Mucosa of gallbladder (tissue), 1 donor: Measurements from ENCODE around the gene BRPF1. TPM values are rescaled to one million over a fixed set of nuclear protein-coding genes. Genes with fewer than 3 reads are reported as not detected.

Experiments used
- DNase-seq: peaks from one replicate; pipeline ENCODE4 v3.0.0-alpha.2; 2020; ENCODE audit warnings: low spot score
- total RNA-seq: library from RNA; stranded (reverse); gene quantifications from one replicate; pipeline ENCODE4 v1.2.1, GENCODE V29; 2021
- donor health status: DM: no; HTN: no; CAD: no.

BRPF1 gene, protein sequence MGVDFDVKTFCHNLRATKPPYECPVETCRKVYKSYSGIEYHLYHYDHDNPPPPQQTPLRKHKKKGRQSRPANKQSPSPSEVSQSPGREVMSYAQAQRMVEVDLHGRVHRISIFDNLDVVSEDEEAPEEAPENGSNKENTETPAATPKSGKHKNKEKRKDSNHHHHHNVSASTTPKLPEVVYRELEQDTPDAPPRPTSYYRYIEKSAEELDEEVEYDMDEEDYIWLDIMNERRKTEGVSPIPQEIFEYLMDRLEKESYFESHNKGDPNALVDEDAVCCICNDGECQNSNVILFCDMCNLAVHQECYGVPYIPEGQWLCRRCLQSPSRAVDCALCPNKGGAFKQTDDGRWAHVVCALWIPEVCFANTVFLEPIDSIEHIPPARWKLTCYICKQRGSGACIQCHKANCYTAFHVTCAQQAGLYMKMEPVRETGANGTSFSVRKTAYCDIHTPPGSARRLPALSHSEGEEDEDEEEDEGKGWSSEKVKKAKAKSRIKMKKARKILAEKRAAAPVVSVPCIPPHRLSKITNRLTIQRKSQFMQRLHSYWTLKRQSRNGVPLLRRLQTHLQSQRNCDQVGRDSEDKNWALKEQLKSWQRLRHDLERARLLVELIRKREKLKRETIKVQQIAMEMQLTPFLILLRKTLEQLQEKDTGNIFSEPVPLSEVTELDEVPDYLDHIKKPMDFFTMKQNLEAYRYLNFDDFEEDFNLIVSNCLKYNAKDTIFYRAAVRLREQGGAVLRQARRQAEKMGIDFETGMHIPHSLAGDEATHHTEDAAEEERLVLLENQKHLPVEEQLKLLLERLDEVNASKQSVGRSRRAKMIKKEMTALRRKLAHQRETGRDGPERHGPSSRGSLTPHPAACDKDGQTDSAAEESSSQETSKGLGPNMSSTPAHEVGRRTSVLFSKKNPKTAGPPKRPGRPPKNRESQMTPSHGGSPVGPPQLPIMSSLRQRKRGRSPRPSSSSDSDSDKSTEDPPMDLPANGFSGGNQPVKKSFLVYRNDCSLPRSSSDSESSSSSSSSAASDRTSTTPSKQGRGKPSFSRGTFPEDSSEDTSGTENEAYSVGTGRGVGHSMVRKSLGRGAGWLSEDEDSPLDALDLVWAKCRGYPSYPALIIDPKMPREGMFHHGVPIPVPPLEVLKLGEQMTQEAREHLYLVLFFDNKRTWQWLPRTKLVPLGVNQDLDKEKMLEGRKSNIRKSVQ (N-terminal part only)
- 17.3 TPM for total RNA-seq

DNA sequence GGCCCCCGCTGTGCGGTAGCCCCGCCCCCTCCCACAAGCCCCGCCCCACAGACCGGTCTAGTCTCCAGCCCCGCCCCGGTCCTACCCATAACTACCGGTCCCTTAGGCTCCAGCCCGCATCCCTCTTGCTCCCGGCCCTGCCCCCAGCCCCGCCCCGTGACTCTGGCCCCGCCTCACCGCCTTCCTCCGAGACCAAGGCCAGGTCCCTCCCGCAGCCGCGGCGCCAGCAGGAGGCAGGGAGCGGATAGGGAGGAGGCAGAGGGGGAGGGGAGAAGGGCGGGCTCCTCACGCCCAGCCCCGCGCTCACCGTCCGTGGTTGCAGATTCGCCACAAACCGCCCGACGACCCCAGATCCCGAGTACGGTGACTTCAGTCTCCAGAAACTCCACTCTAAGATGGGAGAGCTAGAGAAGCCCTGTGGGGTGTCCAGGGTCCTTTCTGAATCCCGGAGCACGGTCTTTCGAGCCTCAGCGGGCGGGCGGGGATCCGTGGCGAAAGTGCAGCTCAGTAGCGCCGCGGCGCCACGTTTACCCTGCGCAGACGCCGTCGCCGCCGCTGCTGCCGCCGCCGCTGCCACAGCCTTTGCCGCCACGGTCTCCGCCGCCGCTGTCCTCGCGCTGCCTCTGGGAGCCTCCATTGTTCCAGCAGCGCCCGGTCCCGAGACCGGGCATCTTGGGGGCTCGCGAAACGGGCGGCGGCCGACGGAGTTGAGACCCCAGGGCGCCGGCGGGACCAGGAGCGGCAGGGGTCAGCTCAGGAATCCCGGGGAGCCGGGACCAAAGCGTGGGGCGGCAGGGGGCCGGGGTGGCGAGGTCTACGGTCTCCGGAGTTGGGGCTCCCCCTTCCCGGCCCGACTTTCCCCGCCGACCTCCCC lies at the start of gene BRPF1:
TSS of gene BRPF1 (plus strand) at position 530 of the 874 bp plus-strand sequence. CDS start 2,406 bp downstream, outside the sequence.
- DNase-seq: peak; percentile 100

DNA sequence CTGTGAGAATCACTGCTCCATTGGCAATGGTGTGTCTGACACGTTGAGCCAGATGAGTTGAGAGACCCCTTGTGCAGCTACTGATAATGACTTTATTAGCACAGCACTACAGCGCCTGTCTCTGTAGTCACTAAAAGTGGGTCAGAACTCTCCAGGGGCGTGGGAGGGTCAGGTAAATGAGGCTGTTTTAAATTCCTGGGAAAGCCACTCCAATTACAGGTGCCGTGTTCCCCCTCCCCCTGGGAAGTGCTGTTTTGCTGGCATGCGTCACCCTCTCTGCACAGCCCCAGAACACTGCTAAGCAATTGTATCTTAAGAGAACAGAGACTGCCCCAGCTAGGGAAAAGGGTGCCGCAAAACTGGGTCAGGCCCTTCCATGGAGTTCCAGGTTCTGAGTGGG lies 49.4 kb upstream of the BRPF1 start:
- no peak for DNase-seq

DNA sequence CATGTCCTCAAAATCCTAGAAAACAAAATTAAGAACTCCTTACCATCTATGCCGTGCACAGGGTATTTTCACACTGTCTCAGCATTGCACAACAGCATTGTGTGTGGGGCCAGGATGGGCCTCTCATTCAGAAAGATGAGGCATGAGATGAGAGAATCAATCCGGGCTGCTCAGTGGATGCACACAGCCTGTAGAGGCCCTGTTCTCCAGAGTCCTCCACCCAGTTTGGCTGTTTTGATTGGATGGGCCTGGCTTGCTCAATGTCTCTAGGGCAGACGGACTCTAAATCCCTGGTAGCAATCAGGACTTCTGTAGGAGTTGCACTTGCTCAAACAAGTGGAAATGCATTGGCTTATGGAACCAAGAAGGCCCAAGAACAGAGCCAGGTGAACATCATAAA lies 48.1 kb upstream of the BRPF1 start:
- no peak for DNase-seq

DNA sequence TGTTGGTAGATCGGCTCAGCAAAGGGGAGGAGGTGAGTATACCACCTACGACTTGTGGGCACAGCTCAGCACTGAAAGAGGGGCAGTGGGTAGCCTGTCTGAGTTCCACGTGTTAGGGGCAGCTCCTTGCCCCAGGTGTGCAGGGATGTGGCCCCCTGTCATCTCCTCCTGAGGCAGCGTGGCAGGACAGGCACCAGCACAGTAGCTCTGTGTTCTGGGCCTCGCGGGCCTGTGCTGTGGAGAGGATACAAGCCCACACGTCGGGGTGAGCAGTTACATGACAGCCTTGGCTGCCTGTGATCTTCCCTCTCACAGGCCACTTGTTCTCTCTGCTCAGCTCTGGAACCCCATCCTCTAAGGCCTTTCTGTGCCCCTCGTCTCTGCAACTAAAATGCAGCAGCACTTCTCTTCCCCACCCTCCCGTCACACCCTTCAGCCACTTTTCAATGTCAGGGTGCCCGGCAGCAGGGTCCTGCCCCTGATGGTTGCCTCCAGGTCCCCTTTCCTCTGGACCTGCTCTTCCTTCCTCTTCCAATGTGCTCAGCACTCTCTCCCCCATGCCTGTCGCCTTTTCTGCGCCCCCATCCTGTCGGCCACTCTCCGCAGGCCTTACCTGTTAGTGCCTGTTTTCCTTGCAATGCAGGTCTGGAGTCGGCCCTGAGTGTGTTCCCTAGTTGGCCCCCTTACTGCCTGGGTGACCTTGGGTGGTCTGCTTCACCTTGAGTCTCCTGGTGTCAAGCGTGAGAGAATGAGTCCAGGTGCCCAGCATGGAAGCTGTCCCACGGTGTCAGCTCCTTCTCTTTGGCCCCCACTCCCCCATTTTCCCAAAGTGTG lies 46.1 kb upstream of the BRPF1 start:
- DNase-seq: no peak

DNA sequence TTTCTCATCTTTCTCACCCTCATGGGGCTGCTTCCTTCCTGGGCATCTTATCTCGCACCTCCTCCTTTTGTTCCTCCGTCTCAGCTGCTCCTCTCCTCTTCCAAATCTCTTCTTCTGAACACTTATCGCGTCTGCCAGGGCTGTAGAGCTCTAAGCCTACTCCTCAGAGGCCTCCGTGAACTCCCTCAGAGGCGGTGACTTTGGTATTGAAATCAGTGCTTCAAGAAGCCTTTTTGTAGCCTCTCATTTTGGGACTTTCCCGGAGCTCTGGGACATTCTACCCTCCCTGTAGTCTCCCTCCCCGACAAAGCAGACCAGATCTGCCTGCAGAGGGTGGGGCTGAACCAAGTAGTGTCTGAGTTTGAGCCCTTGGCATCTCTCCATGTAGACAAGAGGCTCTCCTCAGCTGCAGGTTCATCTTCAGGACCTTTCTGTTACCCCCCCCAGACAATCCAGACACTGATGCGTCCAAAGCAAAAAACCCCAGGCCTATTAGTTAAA lies 45.4 kb upstream of the BRPF1 start:
- no peak for DNase-seq

DNA sequence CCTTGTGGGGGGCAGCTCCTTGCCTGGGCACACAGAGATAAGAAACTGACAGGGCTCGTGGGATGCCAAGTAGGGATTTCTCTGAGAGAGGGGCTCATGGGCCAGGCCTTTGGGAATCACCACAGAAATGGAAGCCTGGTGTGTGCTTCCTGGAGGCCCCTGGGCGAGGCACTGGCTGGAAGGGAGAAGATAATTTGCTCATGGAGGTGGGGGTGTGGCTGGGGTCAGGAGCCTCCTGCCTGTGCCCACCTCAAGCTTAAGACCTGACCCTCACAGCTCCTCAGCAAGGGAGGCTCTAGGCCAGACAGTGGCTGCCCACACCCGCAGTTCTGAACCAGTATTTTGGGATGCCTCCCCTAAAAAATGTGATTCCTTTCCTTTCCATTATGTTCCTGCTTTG lies 44.8 kb upstream of the BRPF1 start:
- DNase-seq: no peak

DNA sequence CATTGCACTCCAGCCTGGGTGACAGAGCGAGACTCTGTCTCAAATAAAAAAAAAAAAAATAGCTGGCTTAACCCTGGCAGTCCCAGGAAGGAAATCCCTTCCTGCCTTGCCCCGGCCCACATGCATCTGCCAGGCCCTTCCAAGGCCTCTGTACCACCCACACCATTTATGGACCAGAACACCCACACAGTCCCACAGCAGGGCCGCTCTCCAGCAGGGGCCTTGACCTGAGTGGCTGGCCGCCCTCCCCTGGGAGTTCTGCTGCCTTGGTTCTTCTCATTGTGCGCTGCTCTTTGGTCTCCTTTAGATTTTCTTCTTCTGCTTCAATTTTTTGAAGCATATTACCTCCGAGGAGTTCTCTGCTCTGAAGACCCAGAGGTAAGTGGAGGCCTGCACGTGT lies 44.0 kb upstream of the BRPF1 start:
- no peak for DNase-seq

DNA sequence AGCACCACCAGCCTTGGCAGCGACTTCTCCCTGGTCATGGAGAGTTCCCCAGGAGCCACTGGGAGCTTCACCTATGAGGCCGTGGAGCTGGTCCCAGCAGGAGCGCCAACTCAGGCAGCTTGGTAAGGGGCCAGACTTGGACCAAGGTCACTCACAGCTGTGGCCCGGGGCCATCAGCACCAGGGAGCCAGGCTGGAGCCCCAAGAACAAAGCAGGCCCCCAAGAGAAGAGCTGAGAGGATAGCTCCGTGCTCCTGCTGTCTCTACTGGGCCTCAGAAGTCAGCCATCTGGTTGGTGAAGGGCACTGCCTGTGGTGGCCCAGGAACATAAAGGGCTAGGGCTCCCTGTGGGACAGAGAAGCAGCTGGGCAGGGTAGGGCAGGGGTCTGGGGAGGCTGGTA lies 42.6 kb upstream of the BRPF1 start:
- no peak for DNase-seq

DNA sequence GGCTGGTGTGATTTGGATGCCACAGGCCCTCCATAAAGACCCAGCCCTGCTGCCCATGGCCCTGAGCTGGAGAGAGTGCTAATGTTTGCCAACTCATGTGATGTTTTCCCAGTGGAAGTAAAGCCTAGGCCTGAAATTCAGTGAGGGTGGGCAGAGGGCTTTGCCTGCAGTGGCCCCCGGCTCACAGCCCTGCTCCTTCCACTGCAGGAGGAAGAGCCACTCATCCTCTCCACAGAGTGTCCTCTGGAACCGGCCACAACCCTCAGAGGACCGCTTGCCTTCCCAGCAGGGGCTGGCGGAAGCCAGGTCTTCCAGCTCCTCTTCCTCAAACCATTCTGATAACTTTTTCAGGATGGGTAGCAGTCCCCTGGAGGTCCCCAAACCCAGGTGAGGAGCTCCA lies 41.8 kb upstream of the BRPF1 start:
- DNase-seq: no peak

DNA sequence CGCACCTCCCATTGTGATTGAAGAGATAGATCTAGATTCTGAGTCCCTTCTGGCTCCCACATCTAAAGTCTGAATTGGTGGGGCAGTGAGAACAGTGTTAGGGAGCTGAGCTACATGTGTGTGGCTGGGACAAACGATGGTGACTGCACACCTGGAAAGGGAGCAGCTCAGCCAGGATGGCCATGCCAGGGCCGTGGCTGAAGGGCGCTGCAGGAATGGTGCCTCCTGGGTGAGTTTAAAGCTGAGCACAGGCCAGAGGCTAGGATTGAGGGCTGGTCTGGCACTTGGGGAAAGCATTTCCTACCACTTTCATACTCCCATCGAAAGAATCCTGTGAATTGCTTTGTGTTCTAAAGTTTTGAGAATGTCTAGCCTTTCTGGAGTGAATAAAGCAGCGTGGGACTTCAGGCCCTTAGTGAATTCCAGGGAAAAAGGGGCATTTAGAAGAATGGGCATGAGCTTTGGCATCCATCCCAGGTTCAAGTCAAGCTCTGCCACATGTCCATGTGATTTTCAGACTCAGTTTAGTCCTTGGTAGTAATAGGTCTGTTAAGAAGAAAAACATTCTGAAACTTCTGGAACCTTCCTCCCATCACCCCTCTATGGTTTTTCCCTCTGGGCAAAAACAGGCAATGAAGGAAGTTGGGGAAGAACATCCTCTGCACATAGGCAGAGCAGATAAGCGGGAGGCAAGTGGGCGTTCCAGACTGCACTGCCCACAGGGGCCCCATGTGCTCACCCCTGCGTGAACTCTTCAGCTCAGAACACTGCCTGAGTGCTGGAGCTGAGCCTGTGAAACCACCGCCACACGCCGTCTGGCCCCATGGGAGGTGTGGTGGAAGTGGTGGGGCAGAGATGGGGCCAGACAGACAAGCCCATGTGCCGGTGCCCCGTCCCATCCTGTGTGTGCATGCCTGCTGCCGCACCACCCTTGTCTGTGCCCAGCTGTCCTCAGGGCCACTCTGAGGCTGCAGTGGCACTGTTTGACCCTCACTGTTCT lies 40.8 kb upstream of the BRPF1 start:
- DNase-seq: no peak

DNA sequence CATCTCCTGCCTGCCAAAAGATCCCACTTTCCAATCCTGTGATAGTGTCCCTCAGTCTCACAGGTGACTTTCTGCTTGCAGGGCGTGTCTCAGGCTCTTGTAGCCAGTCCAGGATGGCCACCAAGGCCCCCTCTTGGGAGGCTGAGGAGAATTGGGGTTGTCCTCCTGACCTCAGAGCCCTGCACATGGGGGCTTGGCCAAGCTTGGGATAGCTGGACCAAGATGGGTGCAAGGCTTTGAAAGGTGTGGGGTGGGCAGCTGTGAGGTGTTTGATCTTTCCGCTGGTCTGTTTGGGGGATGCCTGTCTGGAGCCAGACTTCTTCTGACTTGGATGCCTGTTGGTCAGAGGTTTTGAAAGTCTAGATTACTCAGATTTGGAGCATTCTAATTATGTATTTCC lies 39.9 kb upstream of the BRPF1 start:
- DNase-seq: no peak

DNA sequence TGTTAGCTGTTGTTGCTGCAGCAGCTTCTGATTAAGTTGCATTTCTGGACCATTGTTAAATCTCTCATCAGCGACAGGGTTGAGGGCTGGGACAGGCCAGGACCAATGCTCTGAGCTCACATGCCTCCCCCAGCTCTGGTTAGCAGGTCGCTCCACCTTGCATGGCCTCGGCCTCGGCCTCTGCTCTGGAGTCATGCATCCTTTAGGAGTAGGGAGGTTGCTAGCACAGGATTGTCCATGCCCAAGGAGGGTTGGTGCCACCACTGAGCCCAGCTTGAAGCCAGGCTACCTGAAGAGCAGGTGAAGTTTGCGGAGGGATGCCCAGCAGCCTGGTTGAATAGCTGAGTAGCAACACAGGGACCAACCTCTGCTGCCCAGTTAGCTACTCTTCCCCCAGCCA lies 39.1 kb upstream of the BRPF1 start:
- DNase-seq: no peak

DNA sequence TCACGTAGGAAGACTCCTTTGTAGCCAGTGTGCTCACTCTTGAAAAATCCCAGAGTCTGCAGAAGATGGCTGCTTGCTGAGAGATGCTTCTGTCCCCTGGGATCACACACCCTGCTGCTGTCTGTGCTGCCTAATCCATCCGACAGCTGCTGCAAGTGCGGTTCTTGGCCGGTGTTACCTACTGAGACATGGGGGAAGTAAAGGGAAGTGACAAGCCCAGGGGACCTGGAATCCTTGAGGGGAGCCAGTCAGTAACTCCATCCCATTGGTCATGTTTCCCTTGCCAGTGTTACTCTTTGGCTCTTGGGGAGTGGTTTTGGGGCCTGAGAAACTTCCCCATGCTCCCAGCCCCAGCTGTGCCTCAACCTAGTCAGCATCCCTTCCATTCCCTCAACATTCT lies 36.2 kb upstream of the BRPF1 start:
- no peak for DNase-seq

DNA sequence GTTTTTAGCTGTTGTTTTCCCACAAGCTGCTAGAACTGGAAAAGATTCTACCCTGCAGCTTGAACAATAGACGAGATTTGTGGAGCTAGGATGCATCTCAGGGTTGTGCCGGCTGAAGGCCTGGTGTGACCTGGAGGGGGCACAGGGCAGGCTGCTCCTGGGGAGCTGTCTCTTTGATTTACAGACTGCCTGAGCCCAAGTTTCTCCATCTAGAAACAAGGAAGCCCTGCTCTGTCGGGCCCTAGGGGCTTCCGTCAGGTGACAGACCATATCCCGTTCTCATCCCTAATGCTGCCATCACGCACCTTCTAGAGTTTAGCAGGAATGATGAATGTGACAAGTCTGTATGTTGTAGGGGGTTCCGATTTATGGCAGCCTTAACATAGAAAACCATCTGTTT lies 35.8 kb upstream of the BRPF1 start:
- no peak for DNase-seq

DNA sequence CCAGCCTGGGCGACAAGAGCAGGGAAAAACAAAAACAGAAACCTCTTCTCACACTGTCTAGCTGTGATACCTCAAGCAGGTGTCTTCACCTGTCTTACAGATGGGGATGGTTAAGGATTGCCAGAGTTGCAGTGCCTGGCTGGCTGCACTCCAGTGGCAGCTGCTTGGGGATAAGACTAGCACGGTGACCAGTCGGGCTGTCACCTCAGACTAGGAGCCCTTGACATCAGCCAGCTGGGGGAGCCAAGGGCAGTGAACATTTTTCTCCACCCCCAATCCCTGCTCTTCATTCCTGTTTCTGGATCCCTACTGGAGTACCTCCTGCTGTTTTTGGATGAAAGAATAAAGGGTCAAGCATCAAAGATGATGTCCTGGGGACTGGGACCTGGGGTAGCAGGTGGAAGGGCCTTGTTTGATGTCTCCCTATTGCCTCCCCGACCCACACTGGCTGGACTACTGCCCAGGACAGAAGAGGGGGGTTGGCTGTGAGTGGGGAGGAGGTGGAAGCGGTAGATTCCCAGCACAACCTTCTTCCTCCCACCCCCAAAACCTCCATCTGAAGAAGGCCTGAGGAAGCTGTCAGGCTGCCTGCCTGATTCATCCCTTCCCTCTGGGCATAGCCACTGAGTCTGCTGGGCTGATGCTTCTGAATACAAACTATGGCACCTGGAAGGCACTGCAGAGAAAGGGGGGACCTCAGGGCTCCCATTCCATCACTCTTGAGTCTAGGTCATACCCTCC lies 34.9 kb upstream of the BRPF1 start:
- DNase-seq: no peak

DNA sequence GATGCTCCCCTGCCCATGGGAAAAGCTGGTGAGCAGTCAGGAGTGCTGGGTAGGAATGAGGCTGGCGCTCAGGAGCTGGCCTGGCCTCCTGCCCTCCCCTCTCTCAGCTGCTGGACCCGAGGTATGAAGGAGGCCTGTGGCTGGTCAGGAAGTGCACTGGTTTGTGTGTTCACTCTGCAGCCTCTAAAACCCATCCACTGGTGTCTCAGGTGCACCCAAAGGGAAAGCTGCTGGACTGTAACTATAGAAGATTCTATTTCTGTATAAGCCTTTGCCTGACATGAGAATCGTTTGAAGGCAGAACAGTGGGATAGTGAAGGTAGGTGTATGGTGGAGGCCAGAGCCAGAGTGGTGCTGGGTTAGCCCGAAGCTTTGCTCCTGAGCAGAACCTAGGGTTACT lies 33.6 kb upstream of the BRPF1 start:
- no peak for DNase-seq

DNA sequence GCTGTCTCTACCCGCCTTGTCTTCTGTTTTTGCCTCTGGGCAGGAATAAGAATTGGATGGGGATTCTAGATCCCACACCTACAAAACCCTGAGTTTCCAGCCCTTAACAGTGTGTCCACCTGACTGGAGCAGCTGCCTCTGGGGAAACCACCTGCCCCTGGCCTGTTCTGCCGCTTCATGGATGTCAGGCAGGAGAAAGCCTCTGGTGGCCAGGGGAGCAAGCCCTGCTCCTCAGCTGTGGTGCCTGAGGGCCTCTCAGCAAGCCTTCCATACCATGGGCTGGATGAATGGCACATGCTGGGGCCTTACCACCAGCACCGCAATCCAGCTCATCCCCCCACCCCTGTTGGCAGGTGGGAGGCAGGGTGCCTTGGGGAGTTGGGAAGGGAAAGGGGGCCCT lies 33.2 kb upstream of the BRPF1 start:
- no peak for DNase-seq

DNA sequence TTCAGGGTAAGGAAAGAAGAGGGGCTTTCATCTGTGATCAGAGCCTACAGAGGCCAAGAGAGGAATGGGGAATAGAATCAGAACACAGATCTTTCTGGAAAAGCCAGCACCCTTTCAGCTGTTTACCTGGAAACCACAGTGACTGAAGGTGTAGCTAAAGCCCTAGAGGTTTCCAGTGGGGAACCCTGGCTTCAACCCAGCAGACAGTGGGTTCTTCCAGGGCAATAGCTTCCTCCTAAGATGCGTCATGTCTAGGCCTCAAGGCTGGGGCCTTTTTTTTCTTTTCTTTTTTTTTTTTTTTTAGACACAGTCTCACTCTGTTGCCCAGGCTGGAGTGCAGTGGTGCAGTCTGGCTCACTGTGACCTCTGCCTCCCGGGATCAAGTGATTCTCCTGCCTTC lies 31.0 kb upstream of the BRPF1 start:
- no peak for DNase-seq
